Measurements from ENCODE around the gene ALG8. TPM values are rescaled to one million over a fixed set of nuclear protein-coding genes. Genes with fewer than 3 reads are reported as not detected.

Gene ALG8
- total RNA-seq, 4 donors from 2014 or later = 24.9 to 43.5 (median 32.0) TPM

GRCh38 chr11:78171951-78172350 lies 32.5 kb upstream of the ALG8 start:
- TF ChIP-seq CTCF (IDR thresholded peaks at IDR 0.05) (no peak), POLR2A (IDR thresholded peaks at IDR 0.05) (no peak), EP300 (IDR thresholded peaks at IDR 0.05) (no peak)
- peak overlapping the region in 1 of 4 donors; percentile 36 for H3K27ac ChIP-seq
- WGBS, 2 donors = 98 to 100% methylated on average over 6 of the region's 6 CpGs
- H3K9me3 ChIP-seq = no peaks in the 10 kb centered on the region
- H3K36me3 ChIP-seq = peaks cover 0 to 41% (median 0%) of the 10 kb centered on the region in 3 donors
- H3K4me1 ChIP-seq = peaks cover 0 to 22% (median 13%) of the 10 kb centered on the region in 4 donors
- no peak overlapping the region for H3K4me3 ChIP-seq
- no peaks in the 10 kb centered on the region for H3K27me3 ChIP-seq
- DNase-seq (ENCODE audit: low spot score in 2 of 2) = no peak

- no peak for TF ChIP-seq EP300 (IDR thresholded peaks at IDR 0.05)
- no peak for TF ChIP-seq POLR2A (IDR thresholded peaks at IDR 0.05)
- no peak for TF ChIP-seq CTCF (IDR thresholded peaks at IDR 0.05)
- WGBS, 2 donors = 80 to 81% methylated on average over 7 of the region's 7 CpGs
- no peaks in the 10 kb centered on the region for H3K9me3 ChIP-seq
- no peak overlapping the region for H3K4me3 ChIP-seq
- peak overlapping the region in 2 of 4 donors; percentile 87 to 91 for H3K27ac ChIP-seq
- H3K4me1 ChIP-seq = peaks cover 0 to 22% (median 13%) of the 10 kb centered on the region in 4 donors
- DNase-seq (ENCODE audit: low spot score in 2 of 2) = no peak
- peaks cover 0 to 32% (median 0%) of the 10 kb centered on the region in 3 donors for H3K36me3 ChIP-seq
- H3K27me3 ChIP-seq = no peaks in the 10 kb centered on the region
Measured at GRCh38 chr11:78170874-78171549, 31.6 kb upstream of the ALG8 start.

GRCh38 chr11:78170413-78170812 lies 31.0 kb upstream of the ALG8 start:
- no peak for TF ChIP-seq POLR2A (IDR thresholded peaks at IDR 0.05)
- TF ChIP-seq EP300 (IDR thresholded peaks at IDR 0.05) = no peak
- TF ChIP-seq CTCF (IDR thresholded peaks at IDR 0.05) = no peak
- H3K9me3 ChIP-seq = no peaks in the 10 kb centered on the region
- WGBS, 2 donors = 88 to 90% methylated on average over 11 of the region's 11 CpGs
- no peak for DNase-seq (ENCODE audit: low spot score in 2 of 2)
- H3K4me3 ChIP-seq = no peak overlapping the region
- H3K4me1 ChIP-seq = peaks cover 0 to 22% (median 13%) of the 10 kb centered on the region in 4 donors
- peaks cover 0 to 31% (median 0%) of the 10 kb centered on the region in 3 donors for H3K36me3 ChIP-seq
- H3K27ac ChIP-seq = peak overlapping the region in 2 of 4 donors; percentile 87 to 91
- no peaks in the 10 kb centered on the region for H3K27me3 ChIP-seq

GRCh38 chr11:78168539-78169477 lies 29.4 kb upstream of the ALG8 start:
- WGBS, 2 donors = 21 to 31% methylated on average over 17 of the region's 17 CpGs
- peak; percentile 83 to 85 for DNase-seq (ENCODE audit: low spot score in 2 of 2)
- Histone ChIP-seq H3K4me3 (no peak overlapping the region), H3K27me3 (no peaks in the 10 kb centered on the region), H3K36me3 (peaks cover 0 to 22% (median 0%) of the 10 kb centered on the region in 3 donors), H3K9me3 (no peaks in the 10 kb centered on the region), H3K27ac (peak overlapping the region; percentile 66 to 91 (median 83)), H3K4me1 (peaks cover 0 to 27% (median 13%) of the 10 kb centered on the region in 4 donors)
- TF ChIP-seq EP300 (IDR thresholded peaks at IDR 0.05) (peak; percentile 77 to 87), POLR2A (IDR thresholded peaks at IDR 0.05) (no peak)

- H3K4me3 ChIP-seq = no peak overlapping the region
- no peak for DNase-seq (ENCODE audit: low spot score in 2 of 2)
- H3K36me3 ChIP-seq = peaks cover 0 to 3% (median 0%) of the 10 kb centered on the region in 3 donors
- peaks cover 0 to 35% (median 13%) of the 10 kb centered on the region in 4 donors for H3K4me1 ChIP-seq
- H3K9me3 ChIP-seq = no peaks in the 10 kb centered on the region
- WGBS, 2 donors = 92 to 96% methylated on average over 6 of the region's 6 CpGs
- TF ChIP-seq EP300 (IDR thresholded peaks at IDR 0.05) (no peak), CTCF (IDR thresholded peaks at IDR 0.05) (no peak), POLR2A (IDR thresholded peaks at IDR 0.05) (no peak)
- H3K27me3 ChIP-seq = no peaks in the 10 kb centered on the region
- peak overlapping the region in 2 of 4 donors; percentile 4 to 87 for H3K27ac ChIP-seq
Measured at GRCh38 chr11:78166855-78167469, 27.5 kb upstream of the ALG8 start.

Data from tibial nerve (tissue), 4 donors.